IPS DF 4.7 (cell line): ENCODE results near the gene NRIP1.

ENCODE experiments used
- DNase-seq: peaks from one replicate; pipeline ENCODE4 v3.0.0-alpha.2; 2013; ENCODE audit warnings: low spot score; ENCODE audit errors: extremely low read depth

NRIP1 gene

GRCh38 chr21:15064576-15065391 lies at the start of gene NRIP1:
TSS of gene NRIP1 (minus strand) at chr21:15065000. CDS start at chr21:14968192, 96,808 bp downstream.
- no peak for DNase-seq

DNA sequence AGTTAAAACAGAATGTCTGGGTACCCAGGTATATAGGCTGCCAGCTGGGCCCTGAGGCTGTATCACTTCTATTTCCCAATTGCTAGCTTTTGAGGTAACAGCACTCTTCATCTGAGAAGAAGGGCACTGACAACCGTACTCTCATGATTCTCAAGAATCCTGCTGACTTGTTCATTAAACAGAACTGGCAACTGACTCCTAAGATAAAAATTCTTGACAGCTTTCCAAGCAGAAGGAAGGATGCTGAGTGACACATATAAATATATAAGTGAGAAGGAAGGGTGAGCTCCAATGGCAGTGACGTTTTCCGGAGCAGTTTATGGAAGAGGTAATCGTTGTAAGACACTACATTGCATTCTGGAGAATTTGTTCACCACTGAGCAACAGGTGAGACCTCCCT lies 48.1 kb upstream of the NRIP1 start:
- no peak for DNase-seq

- DNase-seq: no peak
Measured at GRCh38 chr21:15108801-15109200, 44.0 kb upstream of the NRIP1 start.

DNA sequence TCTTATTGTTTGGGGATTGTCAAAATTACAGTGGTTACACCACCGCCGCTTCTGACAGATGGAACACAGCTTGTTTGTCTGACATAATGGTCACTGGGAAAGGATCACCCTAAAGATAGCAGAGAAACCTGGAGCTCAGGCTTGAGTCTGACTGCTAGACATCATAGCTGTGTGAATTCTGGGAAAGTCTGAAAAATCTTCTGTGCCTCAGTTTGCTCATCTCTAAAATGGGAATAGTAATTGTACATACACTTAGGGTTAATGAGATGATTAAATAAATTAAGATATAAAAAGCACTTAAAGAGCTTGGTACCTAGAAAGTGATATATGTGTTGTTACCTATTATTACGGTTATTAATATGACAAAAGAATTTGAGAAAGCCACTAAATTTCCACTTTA lies 39.7 kb upstream of the NRIP1 start:
- DNase-seq: no peak

GRCh38 chr21:15098908-15099307 lies 34.1 kb upstream of the NRIP1 start:
- no peak for DNase-seq

GRCh38 chr21:15098181-15098580 lies 33.4 kb upstream of the NRIP1 start:
- no peak for DNase-seq

DNA sequence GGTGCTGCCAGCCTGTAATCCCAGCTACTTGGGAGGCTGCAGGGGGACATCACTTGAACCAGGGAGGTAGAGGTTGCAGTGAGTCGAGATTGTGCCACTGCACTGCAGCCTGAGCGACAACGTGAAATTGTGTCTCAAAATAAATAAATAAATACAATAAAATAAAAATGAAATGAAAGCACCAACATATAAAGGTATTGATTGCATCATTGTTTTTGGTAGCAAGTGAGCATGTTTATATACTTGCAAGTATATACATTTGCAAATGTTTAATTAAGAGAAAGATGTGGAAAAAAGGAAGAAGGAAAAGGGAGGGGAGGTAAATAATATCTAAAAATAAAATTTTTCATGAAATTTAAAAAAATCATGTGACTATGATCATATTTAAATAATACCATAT lies 32.8 kb upstream of the NRIP1 start:
- no peak for DNase-seq

GRCh38 chr21:15096146-15096545 lies 31.3 kb upstream of the NRIP1 start:
- DNase-seq: no peak

- no peak for DNase-seq
Measured at GRCh38 chr21:15095326-15095725, 30.5 kb upstream of the NRIP1 start.

DNA sequence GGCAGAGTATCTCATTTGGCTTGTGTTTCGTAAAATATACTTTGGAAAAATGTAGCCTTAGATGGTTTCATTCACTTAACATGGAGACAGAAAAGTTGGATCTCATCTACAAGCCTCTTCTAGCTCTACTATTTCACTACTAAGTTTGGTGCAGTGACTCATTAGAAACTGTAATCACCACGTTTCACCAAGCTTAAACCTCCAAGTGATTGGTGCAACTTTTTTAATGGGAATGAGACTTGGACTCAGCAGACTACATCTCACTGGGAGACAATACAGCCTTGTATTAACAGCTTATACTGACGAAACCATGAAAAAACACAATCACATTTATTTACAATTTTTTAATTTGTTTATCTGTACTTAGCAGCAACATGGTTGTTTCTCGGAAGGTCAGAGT lies 29.9 kb upstream of the NRIP1 start:
- no peak for DNase-seq

DNA sequence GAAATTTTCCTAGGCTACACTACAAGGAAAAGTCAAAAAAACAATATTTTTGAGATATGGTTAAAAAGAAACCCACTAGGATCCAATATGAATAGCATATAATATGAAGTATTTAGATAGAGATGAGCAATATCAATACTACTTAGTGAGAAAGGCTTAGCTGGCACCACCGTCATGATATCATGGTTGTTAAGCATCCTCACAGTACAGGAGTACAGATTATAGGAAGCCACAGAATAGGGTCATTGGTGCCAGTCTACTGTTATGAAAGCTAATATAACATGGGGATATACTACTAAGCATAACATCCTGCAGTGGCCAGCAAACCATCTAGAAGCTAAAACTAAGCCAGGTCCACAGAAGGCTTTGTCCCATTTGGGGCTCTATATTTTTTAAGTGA lies 28.4 kb upstream of the NRIP1 start:
- DNase-seq: no peak

- DNase-seq: no peak
Measured at GRCh38 chr21:15092745-15093144, 27.9 kb upstream of the NRIP1 start.

- no peak for DNase-seq
Measured at GRCh38 chr21:15090390-15090789, 25.6 kb upstream of the NRIP1 start.

DNA sequence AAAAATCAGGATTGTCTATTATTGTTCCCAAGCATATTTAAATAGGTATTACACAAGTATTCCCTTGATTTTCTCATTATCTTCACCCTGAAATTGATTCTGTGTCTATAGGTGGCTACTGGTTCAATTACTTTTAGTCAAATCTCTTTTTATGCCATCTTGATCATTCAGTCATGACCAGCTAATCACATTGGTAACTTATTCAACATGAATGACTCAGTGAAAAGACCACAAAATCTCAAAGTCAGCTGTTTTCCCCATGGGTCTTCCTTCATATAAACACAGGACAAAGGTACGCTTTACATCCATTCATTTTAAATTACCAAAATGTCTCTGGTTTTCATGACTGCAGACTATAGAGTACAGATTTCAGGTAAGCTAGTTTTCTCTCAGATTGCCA lies 23.7 kb upstream of the NRIP1 start:
- no peak for DNase-seq

DNA sequence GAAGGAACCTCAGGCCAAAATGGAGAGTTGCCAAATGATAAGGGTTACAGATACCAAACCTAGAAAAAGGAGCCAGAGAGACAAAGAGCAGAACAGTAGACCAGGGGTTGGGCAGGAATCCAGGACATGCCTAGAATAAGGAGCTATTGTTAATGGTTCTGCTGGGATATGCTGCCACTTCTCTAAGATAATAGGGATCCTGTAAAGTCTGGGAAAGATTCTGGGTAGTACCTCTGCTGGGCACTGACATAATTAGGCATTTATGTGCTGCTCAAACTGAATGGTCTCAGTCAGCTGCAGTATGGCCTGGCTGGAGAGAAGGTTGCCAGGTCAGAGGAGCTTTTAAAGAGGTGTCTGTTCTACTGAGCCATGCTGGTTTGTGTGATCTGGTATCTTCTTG lies 19.9 kb upstream of the NRIP1 start:
- no peak for DNase-seq

GRCh38 chr21:15080526-15080925 lies 15.7 kb upstream of the NRIP1 start:
- DNase-seq: no peak

DNA sequence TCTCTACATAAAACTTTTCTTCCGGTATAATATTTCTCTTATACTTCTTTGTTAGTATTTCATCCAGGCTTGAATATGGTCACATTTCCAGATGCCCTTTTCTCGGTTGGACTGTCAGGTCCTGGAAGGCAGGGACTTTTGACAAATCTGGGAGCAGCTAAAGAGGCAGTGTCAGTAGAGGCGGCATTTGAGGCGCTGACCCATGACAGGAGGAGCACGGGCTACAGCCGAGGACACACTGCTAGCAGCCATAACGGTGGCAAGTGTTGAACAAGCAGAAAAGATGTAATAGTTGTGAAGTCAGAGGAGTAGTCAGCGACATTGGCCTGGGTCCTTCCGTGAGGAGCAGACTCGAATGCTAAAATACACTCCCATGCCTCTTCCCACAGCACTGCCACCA lies 14.5 kb upstream of the NRIP1 start:
- no peak for DNase-seq

DNA sequence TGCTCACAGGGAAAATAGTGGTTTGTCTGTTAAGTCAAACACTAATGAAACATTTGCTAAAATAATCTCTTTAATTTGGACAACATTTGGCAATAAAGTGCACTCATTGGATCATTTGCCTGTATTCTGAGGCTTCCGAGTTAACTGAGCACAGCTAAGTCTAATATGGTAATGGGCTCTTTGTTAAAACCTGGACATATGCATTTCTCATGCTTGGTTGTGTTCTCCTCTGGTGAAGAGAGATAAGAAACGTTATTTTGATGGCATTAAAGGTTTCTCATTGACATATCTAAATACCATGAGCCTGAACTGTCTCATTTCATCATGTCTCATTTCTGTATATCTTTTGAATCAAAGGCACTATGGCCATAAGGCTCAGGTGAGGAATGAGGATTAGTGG lies 13.4 kb upstream of the NRIP1 start:
- no peak for DNase-seq

GRCh38 chr21:15077529-15078145 lies 12.8 kb upstream of the NRIP1 start:
- no peak for DNase-seq

- no peak for DNase-seq
Measured at GRCh38 chr21:15076730-15077129, 11.9 kb upstream of the NRIP1 start.

GRCh38 chr21:15071009-15071408 lies 6.2 kb upstream of the NRIP1 start:
- no peak for DNase-seq

DNA sequence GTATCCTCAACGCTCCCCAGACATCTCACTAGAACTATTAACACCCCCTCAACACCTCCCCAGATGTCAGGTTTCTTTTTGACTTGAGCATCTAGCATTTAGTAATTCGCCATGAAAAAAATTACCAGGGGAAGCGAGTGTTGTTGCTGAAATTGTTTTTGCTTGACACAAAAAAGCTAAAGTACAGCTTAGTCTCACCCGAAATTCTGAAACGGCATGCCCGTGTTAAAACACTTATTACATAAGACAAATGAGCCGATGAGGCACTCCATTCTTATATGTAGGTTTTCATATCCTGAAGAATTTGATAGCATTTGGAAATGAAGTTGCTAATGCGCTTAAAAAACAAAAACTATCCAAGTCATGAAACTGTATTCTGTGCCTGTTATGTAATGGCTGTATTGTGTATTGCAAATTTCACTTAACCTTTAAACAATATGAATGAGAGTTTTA lies 1.3 kb upstream of the NRIP1 start:
- no peak for DNase-seq
